Endodermal cell (in vitro differentiated cells): ENCODE measurements around the gene NSMCE1. TPM values are rescaled to one million over a fixed set of nuclear protein-coding genes. Genes with fewer than 3 reads are reported as not detected.

Source experiments
- DNase-seq: peaks from one replicate; pipeline ENCODE4 v3.0.0-alpha.2; 2017
- H3K27ac ChIP-seq: 2 replicates; pipeline ENCODE4 v1.5.1; 2013; ENCODE audit warnings: mild to moderate bottlenecking, low read depth, low read length, moderate library complexity
- H3K27me3 ChIP-seq: 2 replicates; pipeline ENCODE4 v1.6.1; 2013; ENCODE audit warnings: mild to moderate bottlenecking, low read length, moderate library complexity; ENCODE audit not compliant: insufficient read depth, control insufficient read depth, poor library complexity, severe bottlenecking
- H3K36me3 ChIP-seq: 2 replicates; pipeline ENCODE4 v1.7.0; 2013; ENCODE audit warnings: mild to moderate bottlenecking, low read length, moderate library complexity; ENCODE audit not compliant: control insufficient read depth, insufficient read depth
- H3K4me1 ChIP-seq: one replicate; pipeline ENCODE4 v1.7.0; 2013; ENCODE audit warnings: low read length; ENCODE audit not compliant: control insufficient read depth, insufficient read depth
- H3K4me3 ChIP-seq: 2 replicates; pipeline ENCODE4 v1.5.1; 2013; ENCODE audit warnings: mild to moderate bottlenecking, low read length, moderate library complexity
- H3K9ac ChIP-seq: 2 replicates; pipeline ENCODE4 v1.6.1; 2013; ENCODE audit warnings: mild to moderate bottlenecking, low read length, moderate library complexity; ENCODE audit not compliant: poor library complexity, severe bottlenecking; ENCODE audit errors: extremely low read depth
- H3K9me3 ChIP-seq: 2 replicates; pipeline ENCODE4 v1.6.1; 2013; ENCODE audit warnings: mild to moderate bottlenecking, low read length, moderate library complexity; ENCODE audit not compliant: control insufficient read depth
- H3K27ac Mint-ChIP-seq: 2 replicates; pipeline ENCODE4 v1.8.0; 2020; ENCODE audit warnings: mixed read lengths
- H3K27me3 Mint-ChIP-seq: 2 replicates; pipeline ENCODE4 v1.8.0; 2021; ENCODE audit warnings: mild to moderate bottlenecking, mixed read lengths; ENCODE audit not compliant: insufficient read depth
- H3K36me3 Mint-ChIP-seq: 2 replicates; pipeline ENCODE4 v1.8.0; 2020; ENCODE audit warnings: low read depth, mixed read lengths
- H3K4me1 Mint-ChIP-seq: 2 replicates; pipeline ENCODE4 v1.8.0; 2020; ENCODE audit warnings: mixed read lengths
- H3K4me3 Mint-ChIP-seq: 2 replicates; pipeline ENCODE4 v1.8.0; 2020; ENCODE audit warnings: mild to moderate bottlenecking, moderate library complexity, mixed read lengths
- H3K9me3 Mint-ChIP-seq: 2 replicates; pipeline ENCODE4 v1.8.0; 2020; ENCODE audit warnings: mild to moderate bottlenecking, mixed read lengths
- WGBS, 2 experiments: methylation state at CpG; one replicate each; pipeline versions ENCODE4 v1.1.5 to v1.1.7; 2013; ENCODE audit warnings: missing lambda C conversion rate in 2 of 2, mixed read lengths in 1 of 2; ENCODE audit not compliant: insufficient coverage in 1 of 2, insufficient read length in 1 of 2; 5-methylcytosine and 5-hydroxymethylcytosine counted together
- total RNA-seq, 2 donors: library from RNA; stranded (reverse); fragmentation: NEBNext Ultra II Directional in 1 of 2; extraction: Animal tissue kit (Norgen Biotek cat#: 25700) in 1 of 2; gene quantifications; 2 replicates in 1 of 2; 3 replicates in 1 of 2; pipeline ENCODE4 v1.2.1, GENCODE V29; 2021
- TF ChIP-seq, protein P1 (sequence below): fragments of 200-600 bp; sonication (generic); conservative IDR thresholded peaks from 2 replicates; pipeline ENCODE4 v1.5.0; 2021; ENCODE audit warnings: antibody characterized with exemption, mild to moderate bottlenecking

NSMCE1 gene
- total RNA-seq, 2 donors from 2014 or later = 22.3 to 22.4 TPM

DNA sequence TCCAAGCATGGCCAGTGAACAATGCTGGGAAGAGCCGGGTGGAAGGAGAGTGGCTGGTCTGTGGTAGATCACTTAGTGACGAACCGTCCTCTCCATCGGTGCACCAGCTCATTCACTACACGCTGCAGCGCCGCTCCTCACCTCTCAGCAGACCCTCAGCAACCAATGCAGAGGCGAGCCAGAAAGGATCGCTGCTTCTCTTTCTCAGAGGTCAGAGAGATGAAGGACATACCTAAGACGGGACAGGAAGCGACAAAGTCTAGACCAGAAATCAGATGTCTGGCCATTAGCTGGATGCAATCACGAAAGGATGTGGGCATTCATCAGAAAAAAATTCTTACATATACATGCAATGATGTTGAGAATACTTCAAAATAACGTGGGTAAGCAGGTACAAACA, 26.9 kb downstream of the NSMCE1 start:
- H3K27ac Mint-ChIP-seq = no peak overlapping the region
- H3K4me3 ChIP-seq = no peak overlapping the region
- H3K36me3 Mint-ChIP-seq = no peaks in the 10 kb centered on the region
- WGBS, 2 experiments = 83 to 85% methylated on average over 11 to 13 of the region's 13 CpGs
- H3K27ac ChIP-seq = no peak overlapping the region
- H3K27me3 ChIP-seq = no peaks in the 10 kb centered on the region
- H3K4me3 Mint-ChIP-seq = no peak overlapping the region
- H3K36me3 ChIP-seq = no peaks in the 10 kb centered on the region
- DNase-seq = no peak
- H3K4me1 ChIP-seq = no peaks in the 10 kb centered on the region
- no peaks in the 10 kb centered on the region for H3K9me3 ChIP-seq
- H3K27me3 Mint-ChIP-seq = no peaks in the 10 kb centered on the region
- H3K4me1 Mint-ChIP-seq = peaks cover 13% of the 10 kb centered on the region
- no peak overlapping the region for H3K9ac ChIP-seq
- TF ChIP-seq, protein P1, sequence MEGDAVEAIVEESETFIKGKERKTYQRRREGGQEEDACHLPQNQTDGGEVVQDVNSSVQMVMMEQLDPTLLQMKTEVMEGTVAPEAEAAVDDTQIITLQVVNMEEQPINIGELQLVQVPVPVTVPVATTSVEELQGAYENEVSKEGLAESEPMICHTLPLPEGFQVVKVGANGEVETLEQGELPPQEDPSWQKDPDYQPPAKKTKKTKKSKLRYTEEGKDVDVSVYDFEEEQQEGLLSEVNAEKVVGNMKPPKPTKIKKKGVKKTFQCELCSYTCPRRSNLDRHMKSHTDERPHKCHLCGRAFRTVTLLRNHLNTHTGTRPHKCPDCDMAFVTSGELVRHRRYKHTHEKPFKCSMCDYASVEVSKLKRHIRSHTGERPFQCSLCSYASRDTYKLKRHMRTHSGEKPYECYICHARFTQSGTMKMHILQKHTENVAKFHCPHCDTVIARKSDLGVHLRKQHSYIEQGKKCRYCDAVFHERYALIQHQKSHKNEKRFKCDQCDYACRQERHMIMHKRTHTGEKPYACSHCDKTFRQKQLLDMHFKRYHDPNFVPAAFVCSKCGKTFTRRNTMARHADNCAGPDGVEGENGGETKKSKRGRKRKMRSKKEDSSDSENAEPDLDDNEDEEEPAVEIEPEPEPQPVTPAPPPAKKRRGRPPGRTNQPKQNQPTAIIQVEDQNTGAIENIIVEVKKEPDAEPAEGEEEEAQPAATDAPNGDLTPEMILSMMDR = no peak
- H3K9me3 Mint-ChIP-seq = no peaks in the 10 kb centered on the region

DNA sequence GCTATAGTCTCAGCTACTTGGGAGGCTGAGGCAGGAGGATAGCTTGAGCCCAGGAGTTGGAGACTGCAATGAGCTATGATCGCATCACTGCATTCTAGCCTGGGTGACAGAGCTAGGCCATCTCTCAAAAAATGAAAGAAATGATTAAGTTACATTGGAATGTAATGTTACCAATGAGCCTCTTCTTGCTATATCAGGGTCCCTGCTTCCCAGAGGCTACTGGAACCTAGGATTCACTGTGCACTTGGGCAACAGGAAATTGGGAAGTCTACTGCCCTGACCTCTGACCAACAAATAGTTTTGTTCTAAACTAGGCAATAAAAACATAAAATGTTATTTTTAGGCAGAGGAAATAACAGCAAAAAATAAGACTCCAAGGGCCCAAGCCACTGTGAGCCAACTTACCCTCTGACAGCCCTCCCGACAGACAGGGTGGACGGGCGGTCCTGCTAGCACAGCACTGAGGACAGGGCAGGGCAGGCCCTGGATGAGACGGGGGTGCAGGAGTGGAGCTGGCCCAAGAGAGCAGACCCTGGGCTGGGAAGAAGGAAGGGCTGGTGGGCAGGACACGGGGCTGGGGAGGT, 27.5 kb downstream of the NSMCE1 start:
- Histone ChIP-seq H3K4me1 (no peaks in the 10 kb centered on the region), H3K27ac (no peak overlapping the region), H3K9ac (no peak overlapping the region), H3K9me3 (no peaks in the 10 kb centered on the region), H3K4me3 (no peak overlapping the region), H3K27me3 (no peaks in the 10 kb centered on the region), H3K36me3 (no peaks in the 10 kb centered on the region)
- peak; percentile 34 for DNase-seq
- no peaks in the 10 kb centered on the region for H3K9me3 Mint-ChIP-seq
- no peaks in the 10 kb centered on the region for H3K27me3 Mint-ChIP-seq
- H3K4me3 Mint-ChIP-seq = no peak overlapping the region
- TF ChIP-seq, protein P1 = no peak
- H3K27ac Mint-ChIP-seq = no peak overlapping the region
- 94 to 98% methylated on average over 3 to 6 of the region's 6 CpGs for WGBS, 2 experiments
- H3K36me3 Mint-ChIP-seq = no peaks in the 10 kb centered on the region
- H3K4me1 Mint-ChIP-seq = peaks cover 13% of the 10 kb centered on the region

DNA sequence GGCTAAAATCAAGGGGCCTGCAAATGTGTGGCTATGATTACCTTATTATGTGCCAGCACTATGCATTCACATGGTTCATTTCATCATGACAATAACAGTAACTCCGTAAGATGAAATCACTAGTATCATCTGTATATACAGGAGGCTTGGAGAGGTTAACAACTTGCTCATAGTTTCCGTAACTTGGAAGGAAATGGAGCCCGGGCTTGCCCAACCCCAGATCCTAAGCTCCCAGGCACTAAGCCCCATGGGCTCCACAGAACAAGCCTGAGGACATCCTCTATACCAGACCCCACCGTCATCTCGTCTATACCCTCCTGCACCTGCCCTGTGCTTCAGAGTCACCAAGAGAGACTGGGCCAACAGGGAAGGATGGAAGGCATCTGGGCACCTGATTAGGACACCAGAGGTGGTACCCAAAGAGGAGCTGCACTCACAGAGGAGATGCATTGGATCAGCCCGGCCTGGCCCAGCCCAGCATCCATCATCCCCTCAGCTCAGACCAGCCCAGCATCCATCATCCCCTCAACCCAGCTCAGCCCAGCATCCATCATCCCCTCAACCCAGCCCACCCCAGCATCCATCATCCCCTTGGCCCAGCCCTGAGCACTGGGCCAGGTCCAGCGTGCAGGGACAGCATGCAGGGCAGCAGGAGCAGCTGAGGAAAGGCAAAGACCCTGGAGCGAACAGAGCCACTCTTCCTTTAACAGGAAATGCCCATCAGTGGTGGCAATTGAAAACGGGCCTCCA, 28.5 kb downstream of the NSMCE1 start:
- Mint-ChIP-seq H3K4me1 (peaks cover 16% of the 10 kb centered on the region), H3K27ac (no peak overlapping the region), H3K4me3 (no peak overlapping the region), H3K9me3 (no peaks in the 10 kb centered on the region), H3K36me3 (no peaks in the 10 kb centered on the region), H3K27me3 (no peaks in the 10 kb centered on the region)
- Histone ChIP-seq H3K27ac (no peak overlapping the region), H3K36me3 (no peaks in the 10 kb centered on the region), H3K4me1 (no peaks in the 10 kb centered on the region), H3K9ac (no peak overlapping the region), H3K4me3 (no peak overlapping the region), H3K9me3 (no peaks in the 10 kb centered on the region), H3K27me3 (no peaks in the 10 kb centered on the region)
- no peak for DNase-seq
- 89 to 93% methylated on average over 2 to 9 of the region's 9 CpGs for WGBS, 2 experiments
- TF ChIP-seq, protein P1 = no peak
